HEK293 (cell line): ENCODE results near the gene B2M.

Experiments used
- AEBP2 ChIP-seq: fragments of 450-650 bp; formaldehyde crosslinking; IDR thresholded peaks from 2 replicates; pipeline ENCODE4 v1.5.1; 2016; ENCODE audit warnings: missing biosample characterization, missing genetic modification characterization, borderline replicate concordance
- BCL11A ChIP-seq: fragments of 450-650 bp; formaldehyde crosslinking; IDR thresholded peaks from 2 replicates; pipeline ENCODE4 v1.5.1; 2016; ENCODE audit warnings: low read depth, missing biosample characterization, missing genetic modification characterization
- FEZF1 ChIP-seq: fragments of 450-650 bp; formaldehyde crosslinking; IDR thresholded peaks from 2 replicates; pipeline ENCODE4 v1.5.1; 2016; ENCODE audit warnings: missing biosample characterization, missing genetic modification characterization
- HIC1 ChIP-seq: fragments of 450-650 bp; formaldehyde crosslinking; IDR thresholded peaks from 2 replicates; pipeline ENCODE4 v1.5.1; 2016; ENCODE audit warnings: missing biosample characterization, missing genetic modification characterization
- MZF1 ChIP-seq: fragments of 450-650 bp; formaldehyde crosslinking; IDR thresholded peaks from 2 replicates; pipeline ENCODE4 v1.5.1; 2017; ENCODE audit warnings: missing biosample characterization, missing genetic modification characterization, borderline replicate concordance
- SP7 ChIP-seq: fragments of 450-650 bp; formaldehyde crosslinking; IDR thresholded peaks from 2 replicates; pipeline ENCODE4 v1.5.1; 2016; ENCODE audit warnings: missing biosample characterization, missing genetic modification characterization
- YY1 ChIP-seq: fragments of 450-650 bp; formaldehyde crosslinking; IDR thresholded peaks from 2 replicates; pipeline ENCODE4 v1.5.1; 2018; ENCODE audit warnings: missing biosample characterization, missing genetic modification characterization
- ZBTB17 ChIP-seq: fragments of 450-650 bp; formaldehyde crosslinking; IDR thresholded peaks from 2 replicates; pipeline ENCODE4 v1.5.1; 2016; ENCODE audit warnings: missing biosample characterization, missing genetic modification characterization
- ZBTB26 ChIP-seq: fragments of 450-650 bp; formaldehyde crosslinking; optimal IDR thresholded peaks from 2 replicates; pipeline ENCODE3; 2016; ENCODE audit warnings: missing biosample characterization, mild to moderate bottlenecking, missing genetic modification characterization
- ZFP3 ChIP-seq: fragments of 450-650 bp; formaldehyde crosslinking; IDR thresholded peaks from 2 replicates; pipeline ENCODE4 v1.5.1; 2016; ENCODE audit warnings: low read depth, missing biosample characterization, missing genetic modification characterization
- ZNF121 ChIP-seq: fragments of 450-650 bp; formaldehyde crosslinking; IDR thresholded peaks from 2 replicates; pipeline ENCODE4 v1.5.1; 2016; ENCODE audit warnings: missing biosample characterization, missing genetic modification characterization
- ZNF174 ChIP-seq: fragments of 450-650 bp; formaldehyde crosslinking; IDR thresholded peaks from 2 replicates; pipeline ENCODE4 v1.5.0; 2017; ENCODE audit warnings: missing biosample characterization, mild to moderate bottlenecking, missing genetic modification characterization
- ZNF19 ChIP-seq: fragments of 450-650 bp; formaldehyde crosslinking; IDR thresholded peaks from 2 replicates; pipeline ENCODE4; 2016; ENCODE audit warnings: missing biosample characterization, missing genetic modification characterization, low read depth
- ZNF223 ChIP-seq: fragments of 450-650 bp; formaldehyde crosslinking; IDR thresholded peaks from 2 replicates; pipeline ENCODE4 v1.5.1; 2016; ENCODE audit warnings: missing biosample characterization, missing genetic modification characterization
- ZNF248 ChIP-seq: fragments of 450-650 bp; formaldehyde crosslinking; IDR thresholded peaks from 2 replicates; pipeline ENCODE4 v1.5.1; 2017; ENCODE audit warnings: missing biosample characterization, missing genetic modification characterization
- ZNF26 ChIP-seq: fragments of 450-650 bp; formaldehyde crosslinking; IDR thresholded peaks from 2 replicates; pipeline ENCODE4 v1.5.1; 2016; ENCODE audit warnings: missing biosample characterization, missing genetic modification characterization
- ZNF280C ChIP-seq: fragments of 450-650 bp; formaldehyde crosslinking; IDR thresholded peaks from 2 replicates; pipeline ENCODE4 v1.5.1; 2016; ENCODE audit warnings: missing biosample characterization, missing genetic modification characterization
- ZNF292 ChIP-seq: fragments of 450-650 bp; formaldehyde crosslinking; IDR thresholded peaks from 2 replicates; pipeline ENCODE4 v1.5.1; 2016; ENCODE audit warnings: low read depth, missing biosample characterization, missing genetic modification characterization, borderline replicate concordance
- ZNF324 ChIP-seq: fragments of 450-650 bp; formaldehyde crosslinking; IDR thresholded peaks from 2 replicates; pipeline ENCODE4 v1.5.1; 2016; ENCODE audit warnings: missing biosample characterization, missing genetic modification characterization
- ZNF354C ChIP-seq: fragments of 450-650 bp; formaldehyde crosslinking; IDR thresholded peaks from 2 replicates; pipeline ENCODE4 v1.5.1; 2016; ENCODE audit warnings: missing biosample characterization, missing genetic modification characterization, low read depth, borderline replicate concordance
- ZNF48 ChIP-seq: fragments of 450-650 bp; formaldehyde crosslinking; IDR thresholded peaks from 2 replicates; pipeline ENCODE4 v1.5.1; 2016; ENCODE audit warnings: missing biosample characterization, missing genetic modification characterization
- ZNF560 ChIP-seq: fragments of 450-650 bp; formaldehyde crosslinking; IDR thresholded peaks from 2 replicates; pipeline ENCODE4 v1.5.1; 2017; ENCODE audit warnings: missing biosample characterization, missing genetic modification characterization, borderline replicate concordance
- ZNF580 ChIP-seq: fragments of 450-650 bp; formaldehyde crosslinking; IDR thresholded peaks from 2 replicates; pipeline ENCODE4 v1.5.1; 2016; ENCODE audit warnings: missing biosample characterization, missing genetic modification characterization
- ZNF621 ChIP-seq: fragments of 450-650 bp; formaldehyde crosslinking; IDR thresholded peaks from 2 replicates; pipeline ENCODE4 v1.5.1; 2017; ENCODE audit warnings: missing biosample characterization, missing genetic modification characterization
- ZNF645 ChIP-seq: fragments of 450-650 bp; formaldehyde crosslinking; IDR thresholded peaks from 2 replicates; pipeline ENCODE4; 2016; ENCODE audit warnings: missing biosample characterization, missing genetic modification characterization
- ZNF701 ChIP-seq: fragments of 450-650 bp; formaldehyde crosslinking; IDR thresholded peaks from 2 replicates; pipeline ENCODE4 v1.5.1; 2016; ENCODE audit warnings: missing biosample characterization, missing genetic modification characterization
- ZNF830 ChIP-seq: fragments of 450-650 bp; IDR thresholded peaks from 2 replicates; pipeline ENCODE4 v1.5.0; 2018; ENCODE audit warnings: missing biosample characterization, missing genetic modification characterization, low read depth, mild to moderate bottlenecking, moderate library complexity
- ZNF843 ChIP-seq: fragments of 450-650 bp; formaldehyde crosslinking; IDR thresholded peaks from 2 replicates; pipeline ENCODE4 v1.5.1; 2016; ENCODE audit warnings: missing biosample characterization, missing genetic modification characterization
- ZXDB ChIP-seq: fragments of 450-650 bp; formaldehyde crosslinking; IDR thresholded peaks from 2 replicates; pipeline ENCODE4 v1.5.1; 2016; ENCODE audit warnings: missing biosample characterization, missing genetic modification characterization

B2M gene

GRCh38 chr15:44711743-44712345, 527 bp downstream of the B2M start (continued):
- TF ChIP-seq YY1 (tag by site-specific recombination) (no peak), ZNF121 (tag by site-specific recombination) (no peak), ZNF174 (tag by site-specific recombination) (no peak), ZBTB26 (tag by site-specific recombination) (peak; percentile 79), AEBP2 (tag by site-specific recombination) (no peak), ZNF248 (no peak), ZNF48 (tag by site-specific recombination) (no peak), ZNF223 (tag by site-specific recombination) (no peak), ZBTB17 (0 out of 2 replicates have a peak, but pooled peaks have one; percentile 3), ZFP3 (tag by site-specific recombination) (no peak), FEZF1 (tag by site-specific recombination) (no peak), ZNF843 (no peak), HIC1 (tag by site-specific recombination) (no peak), ZNF701 (tag by site-specific recombination) (no peak), ZNF621 (tag by site-specific recombination) (no peak), ZNF645 (tag by site-specific recombination) (no peak), ZNF280C (no peak), ZNF580 (no peak), ZNF19 (no peak), SP7 (tag by site-specific recombination) (no peak), ZNF26 (tag by site-specific recombination) (no peak), ZNF354C (tag by site-specific recombination) (no peak), ZXDB (tag by site-specific recombination) (0 out of 2 replicates have a peak, but pooled peaks have one; percentile 1), BCL11A (tag by site-specific recombination) (no peak), ZNF324 (tag by site-specific recombination) (0 out of 2 replicates have a peak, but pooled peaks have one; percentile 22), ZNF560 (tag by site-specific recombination) (no peak), MZF1 (tag by site-specific recombination) (no peak), ZNF292 (tag by site-specific recombination) (no peak), ZNF830 (no peak)
